ENCODE measurements around the gene FSTL4. TPM values are rescaled to one million over a fixed set of nuclear protein-coding genes. Genes with fewer than 3 reads are reported as not detected.

Gene FSTL4
- total RNA-seq, 1 donor from 2014 or later: not detected

- TF ChIP-seq, protein P1, sequence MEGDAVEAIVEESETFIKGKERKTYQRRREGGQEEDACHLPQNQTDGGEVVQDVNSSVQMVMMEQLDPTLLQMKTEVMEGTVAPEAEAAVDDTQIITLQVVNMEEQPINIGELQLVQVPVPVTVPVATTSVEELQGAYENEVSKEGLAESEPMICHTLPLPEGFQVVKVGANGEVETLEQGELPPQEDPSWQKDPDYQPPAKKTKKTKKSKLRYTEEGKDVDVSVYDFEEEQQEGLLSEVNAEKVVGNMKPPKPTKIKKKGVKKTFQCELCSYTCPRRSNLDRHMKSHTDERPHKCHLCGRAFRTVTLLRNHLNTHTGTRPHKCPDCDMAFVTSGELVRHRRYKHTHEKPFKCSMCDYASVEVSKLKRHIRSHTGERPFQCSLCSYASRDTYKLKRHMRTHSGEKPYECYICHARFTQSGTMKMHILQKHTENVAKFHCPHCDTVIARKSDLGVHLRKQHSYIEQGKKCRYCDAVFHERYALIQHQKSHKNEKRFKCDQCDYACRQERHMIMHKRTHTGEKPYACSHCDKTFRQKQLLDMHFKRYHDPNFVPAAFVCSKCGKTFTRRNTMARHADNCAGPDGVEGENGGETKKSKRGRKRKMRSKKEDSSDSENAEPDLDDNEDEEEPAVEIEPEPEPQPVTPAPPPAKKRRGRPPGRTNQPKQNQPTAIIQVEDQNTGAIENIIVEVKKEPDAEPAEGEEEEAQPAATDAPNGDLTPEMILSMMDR (IDR thresholded peaks at IDR 0.05; ENCODE audit: borderline replicate concordance): no peak
- Histone ChIP-seq H3K4me1 (peaks cover 11% of the 10 kb centered on the region), H3K27me3 (ENCODE audit: low read depth) (no peaks in the 10 kb centered on the region), H3K4me3 (no peak overlapping the region), H3K27ac (replicated peaks) (no peak overlapping the region), H3K36me3 (no peaks in the 10 kb centered on the region), H3K9me3 (replicated peaks) (no peaks in the 10 kb centered on the region)
- no peak for DNase-seq
- intact Hi-C loops (cut with micrococcal nuclease): no loop called here
These were observed 80.7 kb downstream of the FSTL4 start for GRCh38 chr5:133531594-133531993.

DNA sequence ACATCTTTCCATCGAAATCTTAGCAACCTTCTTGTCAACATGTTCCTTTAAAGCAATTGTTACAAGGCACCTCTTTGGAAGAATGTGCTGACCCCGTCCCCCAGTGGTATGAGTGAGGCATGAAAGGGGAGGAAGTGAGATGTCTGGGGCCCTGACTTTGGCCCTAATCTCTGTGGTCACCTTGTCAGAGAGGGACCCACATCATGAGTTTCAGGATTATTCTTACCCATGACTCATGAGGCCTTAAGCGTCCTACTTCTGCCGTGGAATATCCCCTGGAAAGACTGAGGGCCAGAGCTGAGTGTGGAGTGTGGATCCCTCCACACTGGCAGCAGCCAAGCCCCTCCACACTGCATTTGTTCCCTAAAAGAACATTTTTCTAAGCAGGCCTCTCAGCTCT, 81.2 kb downstream of the FSTL4 start:
- Histone ChIP-seq H3K4me1 (peaks cover 11% of the 10 kb centered on the region), H3K36me3 (no peaks in the 10 kb centered on the region), H3K4me3 (no peak overlapping the region), H3K27ac (replicated peaks) (no peak overlapping the region), H3K27me3 (ENCODE audit: low read depth) (peaks cover 1% of the 10 kb centered on the region), H3K9me3 (replicated peaks) (no peaks in the 10 kb centered on the region)
- no peak for DNase-seq
- intact Hi-C loops (cut with micrococcal nuclease): no loop called here
- TF ChIP-seq, protein P1 (IDR thresholded peaks at IDR 0.05; ENCODE audit: borderline replicate concordance): no peak

DNA sequence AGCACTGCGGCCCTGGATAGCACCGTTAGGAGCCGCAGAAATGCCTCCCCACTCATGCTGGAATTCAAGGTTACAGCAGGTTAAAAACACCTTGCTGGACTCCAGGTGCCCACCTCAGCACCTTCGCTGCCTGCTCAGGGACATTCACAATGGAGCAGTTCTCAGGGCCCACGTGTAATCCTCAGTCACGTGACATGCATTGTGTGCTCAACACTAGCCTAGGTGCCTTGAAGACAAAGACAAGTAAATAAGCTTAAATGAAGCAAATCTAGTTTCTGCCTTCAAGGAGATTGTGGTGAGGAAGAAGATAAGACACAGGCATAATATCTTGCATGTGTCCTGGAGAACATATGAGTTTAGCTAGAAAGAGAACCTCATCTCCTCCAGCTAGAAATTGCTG, 82.1 kb downstream of the FSTL4 start:
- H3K4me1 ChIP-seq: peaks cover 11% of the 10 kb centered on the region
- no peaks in the 10 kb centered on the region for H3K9me3 ChIP-seq (replicated peaks)
- H3K4me3 ChIP-seq: no peak overlapping the region
- TF ChIP-seq, protein P1 (IDR thresholded peaks at IDR 0.05; ENCODE audit: borderline replicate concordance): no peak
- no peak for DNase-seq
- peaks cover 10% of the 10 kb centered on the region for H3K27me3 ChIP-seq (ENCODE audit: low read depth)
- no peaks in the 10 kb centered on the region for H3K36me3 ChIP-seq
- no peak overlapping the region for H3K27ac ChIP-seq (replicated peaks)
- intact Hi-C loops (cut with micrococcal nuclease): no loop called here

DNA sequence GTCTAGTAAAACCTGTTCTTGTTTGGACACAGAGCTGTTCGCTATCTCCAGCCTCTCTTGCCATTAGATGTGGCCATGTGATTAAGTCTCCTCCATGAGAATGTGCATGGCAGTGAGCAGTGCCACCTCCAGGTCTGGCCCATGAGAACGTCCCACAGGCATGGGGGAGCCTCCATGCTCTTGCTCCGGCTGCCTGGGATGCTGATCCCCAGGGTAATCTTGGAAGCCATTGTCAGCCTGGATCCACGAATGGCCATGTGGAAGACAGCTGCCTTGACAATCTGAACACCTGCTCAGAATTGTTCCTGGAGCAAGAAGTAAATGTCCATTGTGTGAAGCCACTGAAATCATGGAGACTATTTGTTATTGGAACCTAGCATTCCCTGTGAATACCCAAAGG, 83.5 kb downstream of the FSTL4 start:
- H3K27me3 ChIP-seq (ENCODE audit: low read depth): peaks cover 23% of the 10 kb centered on the region
- intact Hi-C loops (cut with micrococcal nuclease): no loop called here
- no peaks in the 10 kb centered on the region for H3K9me3 ChIP-seq (replicated peaks)
- TF ChIP-seq, protein P1 (IDR thresholded peaks at IDR 0.05; ENCODE audit: borderline replicate concordance): no peak
- no peaks in the 10 kb centered on the region for H3K36me3 ChIP-seq
- DNase-seq: no peak
- H3K27ac ChIP-seq (replicated peaks): no peak overlapping the region
- peaks cover 11% of the 10 kb centered on the region for H3K4me1 ChIP-seq
- no peak overlapping the region for H3K4me3 ChIP-seq

GRCh38 chr5:133527311-133527710, 85.0 kb downstream of the FSTL4 start:
- Histone ChIP-seq H3K4me1 (peaks cover 11% of the 10 kb centered on the region), H3K36me3 (no peaks in the 10 kb centered on the region), H3K9me3 (replicated peaks) (no peaks in the 10 kb centered on the region), H3K27me3 (ENCODE audit: low read depth) (peaks cover 34% of the 10 kb centered on the region), H3K27ac (replicated peaks) (no peak overlapping the region), H3K4me3 (no peak overlapping the region)
- DNase-seq: no peak
- intact Hi-C loops (cut with micrococcal nuclease): no loop called here
- TF ChIP-seq, protein P1 (IDR thresholded peaks at IDR 0.05; ENCODE audit: borderline replicate concordance): no peak

DNA sequence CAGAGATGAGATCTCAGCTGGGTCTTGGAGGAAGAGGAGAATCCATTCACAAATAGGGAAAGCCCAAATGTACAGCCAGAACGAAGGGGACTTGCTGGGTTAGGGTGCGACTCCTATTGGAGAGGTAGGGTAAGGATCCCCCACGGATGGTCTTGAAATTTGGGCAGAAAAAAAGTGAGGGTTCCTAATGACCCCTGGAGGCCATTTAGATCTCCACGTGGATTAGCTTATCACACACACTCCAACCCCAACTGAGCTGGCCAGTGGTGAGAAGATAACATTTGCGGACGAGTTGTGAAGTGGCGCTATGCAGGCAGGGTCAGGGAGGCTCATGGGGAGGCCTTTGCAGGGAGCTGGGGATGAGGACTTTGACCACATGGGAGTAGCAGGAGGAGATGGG, 86.0 kb downstream of the FSTL4 start:
- no peak for DNase-seq
- TF ChIP-seq, protein P1 (IDR thresholded peaks at IDR 0.05; ENCODE audit: borderline replicate concordance): no peak
- H3K9me3 ChIP-seq (replicated peaks): no peaks in the 10 kb centered on the region
- peaks cover 2% of the 10 kb centered on the region for H3K4me1 ChIP-seq
- H3K4me3 ChIP-seq: no peak overlapping the region
- intact Hi-C loops (cut with micrococcal nuclease): no loop called here
- H3K27ac ChIP-seq (replicated peaks): no peak overlapping the region
- H3K36me3 ChIP-seq: no peaks in the 10 kb centered on the region
- H3K27me3 ChIP-seq (ENCODE audit: low read depth): peaks cover 43% of the 10 kb centered on the region
